NB4 (cell line): ENCODE data around the gene PDGFRA.

Experiments
- CTCF ChIP-seq: IDR thresholded peaks from one replicate; pipeline ENCODE4 v1.5.1; 2012; ENCODE audit warnings: low read depth, low read length
- MAX ChIP-seq: IDR thresholded peaks from 2 replicates; pipeline ENCODE4 v1.6.1; 2011; ENCODE audit warnings: low read depth, low read length
- MYC ChIP-seq: IDR thresholded peaks from 2 replicates; pipeline ENCODE4 v1.6.1; 2011; ENCODE audit warnings: low read depth, low read length
- POLR2A ChIP-seq: IDR thresholded peaks from 2 replicates; pipeline ENCODE4 v1.6.1; 2011; ENCODE audit warnings: mild to moderate bottlenecking; ENCODE audit not compliant: insufficient read length; ENCODE audit errors: extremely low read depth

- TF ChIP-seq CTCF (no peak), MYC (no peak), POLR2A (no peak), MAX (no peak)
Measured at GRCh38 chr4:54199919-54200318, 29.2 kb upstream of the PDGFRA start.
